ENCODE results near the gene RHOBTB3.
A peak's percentile ranks its signal among the peaks of the same experiment; 100 is the strongest.

GRCh38 chr5:95843733-95844223, 112.6 kb downstream of the RHOBTB3 start:
- TF ChIP-seq POLR2A (IDR thresholded peaks at IDR 0.05), result peak; percentile 61 to 76
- TF ChIP-seq CTCF (IDR thresholded peaks at IDR 0.05 in 4 of 5, conservative IDR thresholded peaks at IDR 0.05 in 1 of 5), result no peak

Measured in gastrocnemius medialis (tissue), 4 donors.